H9 (cell line): ENCODE results near the gene ATP2B2. TPM values are rescaled to one million over a fixed set of nuclear protein-coding genes. Genes with fewer than 3 reads are reported as not detected.

Experiments used
- DNase-seq: peaks from one replicate; pipeline ENCODE4 v3.0.0-alpha.2; 2017
- H2AFZ ChIP-seq: one replicate; pipeline ENCODE4 v1.6.1; 2013; ENCODE audit warnings: mild to moderate bottlenecking, low read length, control low read depth, moderate library complexity
- H2AK5ac ChIP-seq: 2 replicates; pipeline ENCODE4 v1.6.1; 2013; ENCODE audit warnings: low read length, control low read depth, mixed read lengths; ENCODE audit not compliant: insufficient read length
- H2BK120ac ChIP-seq: one replicate; pipeline ENCODE4 v1.6.1; 2013; ENCODE audit warnings: low read depth, mild to moderate bottlenecking, low read length, control low read depth, inconsistent platforms; ENCODE audit not compliant: poor library complexity, severe bottlenecking
- H2BK12ac ChIP-seq: 2 replicates; pipeline ENCODE4 v1.6.1; 2013; ENCODE audit warnings: low read length, control low read depth, mixed read lengths, low read depth; ENCODE audit not compliant: insufficient read length
- H2BK15ac ChIP-seq: 2 replicates; pipeline ENCODE4 v1.6.1; 2013; ENCODE audit warnings: low read depth, low read length, control low read depth
- H2BK20ac ChIP-seq: one replicate; pipeline ENCODE4 v1.6.1; 2013; ENCODE audit warnings: low read depth, mild to moderate bottlenecking, low read length, control low read depth, inconsistent platforms; ENCODE audit not compliant: poor library complexity, severe bottlenecking
- H2BK5ac ChIP-seq: 2 replicates; pipeline ENCODE4 v1.6.1; 2013; ENCODE audit warnings: low read length, control low read depth, mixed read lengths; ENCODE audit not compliant: insufficient read length
- H3K14ac ChIP-seq: 2 replicates; pipeline ENCODE4 v1.6.1; 2013; ENCODE audit warnings: low read length, control low read depth; ENCODE audit not compliant: insufficient read depth
- H3K18ac ChIP-seq: 2 replicates; pipeline ENCODE4 v1.6.1; 2013; ENCODE audit warnings: low read depth, mild to moderate bottlenecking, mixed read lengths, low read length, control low read depth; ENCODE audit not compliant: insufficient read length
- H3K23ac ChIP-seq: 2 replicates; pipeline ENCODE4 v1.6.1; 2013; ENCODE audit warnings: low read length, control low read depth, mixed read lengths, low read depth; ENCODE audit not compliant: insufficient read length
- H3K23me2 ChIP-seq: 2 replicates; pipeline ENCODE4 v1.6.1; 2013; ENCODE audit warnings: low read depth, mild to moderate bottlenecking, mixed read lengths, low read length, control low read depth; ENCODE audit not compliant: insufficient read length, poor library complexity, severe bottlenecking
- H3K27ac ChIP-seq: 2 replicates; pipeline ENCODE4 v1.5.1; 2013; ENCODE audit warnings: low read length, control low read depth, mixed read lengths, low read depth; ENCODE audit not compliant: insufficient read length
- H3K27me3 ChIP-seq: 2 replicates; pipeline ENCODE4 v1.6.1; 2013; ENCODE audit warnings: low read length, control low read depth, inconsistent platforms; ENCODE audit not compliant: insufficient read depth
- H3K4ac ChIP-seq: 2 replicates; pipeline ENCODE4 v1.6.1; 2013; ENCODE audit warnings: low read depth, mild to moderate bottlenecking, control low read depth, inconsistent platforms, low read length, moderate library complexity
- H3K4me1 ChIP-seq: 2 replicates; pipeline ENCODE4 v1.6.1; 2013; ENCODE audit warnings: low read length, control low read depth, inconsistent platforms; ENCODE audit not compliant: insufficient read depth
- H3K4me2 ChIP-seq: 2 replicates; pipeline ENCODE4 v1.6.1; 2013; ENCODE audit warnings: low read length, control low read depth, mixed read lengths; ENCODE audit not compliant: insufficient read length, insufficient read depth
- H3K56ac ChIP-seq: 2 replicates; pipeline ENCODE4 v1.6.1; 2013; ENCODE audit warnings: low read depth, mild to moderate bottlenecking, mixed read lengths, low read length, control low read depth; ENCODE audit not compliant: insufficient read length
- H3K79me1 ChIP-seq: 2 replicates; pipeline ENCODE4 v1.6.1; 2013; ENCODE audit warnings: low read depth, mild to moderate bottlenecking, moderate library complexity, low read length, control low read depth, inconsistent platforms; ENCODE audit not compliant: insufficient read depth, poor library complexity, severe bottlenecking
- H3K79me2 ChIP-seq: 2 replicates; pipeline ENCODE4 v1.6.1; 2013; ENCODE audit warnings: low read length, control low read depth, inconsistent platforms; ENCODE audit not compliant: insufficient read depth
- H3K9ac ChIP-seq: 2 replicates; pipeline ENCODE4 v1.6.1; 2013; ENCODE audit warnings: low read length, control low read depth, mixed read lengths; ENCODE audit not compliant: insufficient read length; ENCODE audit errors: extremely low read depth
- H3K9me3 ChIP-seq: one replicate; pipeline ENCODE4 v1.6.1; 2013; ENCODE audit warnings: low read depth, low read length, inconsistent platforms; ENCODE audit not compliant: control insufficient read depth
- H3T11ph ChIP-seq: one replicate; pipeline ENCODE4 v1.6.1; 2013; ENCODE audit warnings: mild to moderate bottlenecking, low read length, control low read depth, inconsistent platforms
- H4K20me1 ChIP-seq: one replicate; pipeline ENCODE4 v1.6.1; 2013; ENCODE audit not compliant: control insufficient read depth, insufficient read length, insufficient read depth
- H4K5ac ChIP-seq: 2 replicates; pipeline ENCODE4 v1.6.1; 2013; ENCODE audit warnings: low read depth, mild to moderate bottlenecking, mixed read lengths, low read length, control low read depth; ENCODE audit not compliant: insufficient read length
- H4K8ac ChIP-seq: replicated peaks from 2 replicates; pipeline ENCODE4 v1.6.1; 2013; ENCODE audit warnings: low read length, control low read depth, mixed read lengths, low read depth; ENCODE audit not compliant: insufficient read length
- H4K91ac ChIP-seq: 2 replicates; pipeline ENCODE4 v1.6.1; 2013; ENCODE audit warnings: low read depth, mild to moderate bottlenecking, moderate library complexity, mixed read lengths, low read length, control low read depth; ENCODE audit not compliant: insufficient read length
- H3K27ac Mint-ChIP-seq, 3 experiments: 2 replicates in 2 of 3; 3 replicates in 1 of 3; pipeline ENCODE4 v1.8.0; 2020 to 2021; ENCODE audit warnings: mixed read lengths in 3 of 3, mild to moderate bottlenecking in 1 of 3, moderate library complexity in 1 of 3
- H3K27me3 Mint-ChIP-seq: 2 replicates; pipeline ENCODE4 v1.8.0; 2021; ENCODE audit warnings: low read depth, mild to moderate bottlenecking, moderate library complexity, mixed read lengths
- H3K36me3 Mint-ChIP-seq, 3 experiments: 2 replicates in 2 of 3; 3 replicates in 1 of 3; pipeline ENCODE4 v1.8.0; 2020 to 2021; ENCODE audit warnings: low read depth in 3 of 3, mixed read lengths in 3 of 3; ENCODE audit not compliant: insufficient read depth in 1 of 3
- H3K4me1 Mint-ChIP-seq, 2 experiments: 2 replicates each; pipeline ENCODE4 v1.8.0; 2020; ENCODE audit warnings: mixed read lengths in 2 of 2
- H3K4me3 Mint-ChIP-seq, 2 experiments: 2 replicates in 1 of 2; 3 replicates in 1 of 2; pipeline ENCODE4 v1.8.0; 2020 to 2021; ENCODE audit warnings: mild to moderate bottlenecking in 2 of 2, mixed read lengths in 2 of 2, moderate library complexity in 1 of 2
- H3K9me3 Mint-ChIP-seq, 2 experiments: 2 replicates in 1 of 2; 3 replicates in 1 of 2; pipeline ENCODE4 v1.8.0; 2020; ENCODE audit warnings: mild to moderate bottlenecking in 2 of 2, mixed read lengths in 2 of 2, moderate library complexity in 1 of 2
- CTCF ChIP-seq: fragments of 200-600 bp; sonication (generic); conservative IDR thresholded peaks from 3 replicates; pipeline ENCODE4 v1.8.0; 2021; ENCODE audit warnings: antibody characterized with exemption, mild to moderate bottlenecking
- WGBS: extraction: QIAGEN DNeasy Blood & Tissue Kit; methylation state at CpG from one replicate; pipeline ENCODE4 v1.1.7; 2013; ENCODE audit warnings: missing lambda C conversion rate, low lambda C conversion rate, mixed read lengths; ENCODE audit not compliant: insufficient read length; ENCODE audit errors: extremely low coverage; 5-methylcytosine and 5-hydroxymethylcytosine counted together
- total RNA-seq: library from RNA; stranded (reverse); gene quantifications from 2 replicates; pipeline ENCODE4 v1.2.1, GENCODE V29; 2021

Gene ATP2B2
- total RNA-seq, 1 experiment from 2014 or later, result 0.33 TPM

GRCh38 chr3:10300087-10300486, 205.3 kb downstream of the ATP2B2 start:
- DNase-seq, result no peak
- no peak overlapping the region for H2AFZ ChIP-seq
- no peak overlapping the region for H4K5ac ChIP-seq
- H2BK12ac ChIP-seq, result no peak overlapping the region
- no peaks in the 10 kb centered on the region for H3K9me3 Mint-ChIP-seq
- no peaks in the 10 kb centered on the region for H3K79me2 ChIP-seq
- no CpG with 5 or more reads among the region's 9 CpGs for WGBS
- no peaks in the 10 kb centered on the region for H3K4me1 Mint-ChIP-seq
- H3T11ph ChIP-seq, result no peak overlapping the region
- no peak overlapping the region for H3K56ac ChIP-seq
- no peak overlapping the region for H4K8ac ChIP-seq
- no peak overlapping the region for H3K4me2 ChIP-seq
- no peaks in the 10 kb centered on the region for H4K20me1 ChIP-seq
- no peak overlapping the region for H4K91ac ChIP-seq
- H3K27ac ChIP-seq, result no peak overlapping the region
- no peaks in the 10 kb centered on the region for H3K27me3 Mint-ChIP-seq
- 0 out of 7 replicates have a peak overlapping the region, but pooled peaks of 1 of the 3 experiments have one; percentile 88 for H3K27ac Mint-ChIP-seq
- H3K4me3 Mint-ChIP-seq, result no peak overlapping the region
- H3K9me3 ChIP-seq, result no peaks in the 10 kb centered on the region
- no peaks in the 10 kb centered on the region for H3K27me3 ChIP-seq
- no peak overlapping the region for H3K9ac ChIP-seq
- no peak overlapping the region for H3K14ac ChIP-seq
- no peak overlapping the region for H2BK5ac ChIP-seq
- no peak overlapping the region for H2BK120ac ChIP-seq
- no peak overlapping the region for H3K18ac ChIP-seq
- H3K79me1 ChIP-seq, result no peaks in the 10 kb centered on the region
- H2BK20ac ChIP-seq, result no peak overlapping the region
- no peak overlapping the region for H2BK15ac ChIP-seq
- H3K4ac ChIP-seq, result no peak overlapping the region
- H3K23ac ChIP-seq, result no peak overlapping the region
- H3K23me2 ChIP-seq, result no peaks in the 10 kb centered on the region
- no peaks in the 10 kb centered on the region for H3K4me1 ChIP-seq
- peaks cover 37 to 69% (median 64%) of the 10 kb centered on the region in 3 experiments; a peak in 6 of 7 replicates for H3K36me3 Mint-ChIP-seq
- no peak for TF ChIP-seq CTCF
- H2AK5ac ChIP-seq, result no peak overlapping the region
